Transverse colon (tissue), 4 donors: Measurements from ENCODE around the gene SLC25A52.

Experiments
- CTCF ChIP-seq, 5 experiments: fragments of 200-600 bp in 3 of 5; fragments of 450-650 bp in 2 of 5; sonication (generic) in 3 of 5; IDR thresholded peaks; 1 replicate in 2 of 5; 2 replicates in 3 of 5; pipeline ENCODE4 v1.5.1; 2016 to 2017; ENCODE audit warnings: antibody characterized with exemption in 5 of 5, inconsistent platforms in 3 of 5, mild to moderate bottlenecking in 2 of 5, moderate library complexity in 1 of 5
- EP300 ChIP-seq: sonication (generic); formaldehyde crosslinking; IDR thresholded peaks from one replicate; pipeline ENCODE4 v1.6.1; 2017; ENCODE audit warnings: antibody characterized with exemption, low read depth
- POLR2A ChIP-seq: fragments of 450-650 bp; IDR thresholded peaks from one replicate; pipeline ENCODE4 v1.6.1; 2016; ENCODE audit warnings: antibody characterized with exemption, mild to moderate bottlenecking, moderate library complexity
- POLR2AphosphoS5 ChIP-seq, 3 donors: sonication (generic); formaldehyde crosslinking; IDR thresholded peaks; one replicate each; pipeline ENCODE4 v1.6.1; 2016; ENCODE audit warnings: antibody characterized with exemption in 3 of 3

DNA sequence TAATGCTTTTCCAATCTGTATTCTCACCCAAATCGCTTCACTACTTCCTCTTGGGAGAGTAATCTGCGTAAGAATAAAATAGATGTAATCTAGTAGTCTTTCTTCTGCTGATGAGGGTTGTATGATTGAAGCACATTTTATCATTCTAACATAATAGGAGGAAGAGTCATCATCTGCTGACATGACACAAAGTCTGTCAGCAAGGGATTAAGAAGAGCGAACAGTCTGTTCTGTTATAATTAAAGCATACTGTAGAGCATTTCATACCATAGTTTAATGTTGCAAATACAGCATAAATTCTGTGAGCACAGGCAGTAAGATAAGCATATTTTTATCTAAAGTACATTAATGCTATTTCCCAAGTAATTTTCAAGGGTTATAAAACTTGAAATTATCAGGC lies 10.4 kb downstream of the SLC25A52 start:
- TF ChIP-seq CTCF (IDR thresholded peaks at IDR 0.05) (no peak), POLR2A (no peak), EP300 (no peak), POLR2AphosphoS5 (IDR thresholded peaks at IDR 0.05) (no peak)
